ENCODE measurements around the gene CD83.

Gene CD83

DNA sequence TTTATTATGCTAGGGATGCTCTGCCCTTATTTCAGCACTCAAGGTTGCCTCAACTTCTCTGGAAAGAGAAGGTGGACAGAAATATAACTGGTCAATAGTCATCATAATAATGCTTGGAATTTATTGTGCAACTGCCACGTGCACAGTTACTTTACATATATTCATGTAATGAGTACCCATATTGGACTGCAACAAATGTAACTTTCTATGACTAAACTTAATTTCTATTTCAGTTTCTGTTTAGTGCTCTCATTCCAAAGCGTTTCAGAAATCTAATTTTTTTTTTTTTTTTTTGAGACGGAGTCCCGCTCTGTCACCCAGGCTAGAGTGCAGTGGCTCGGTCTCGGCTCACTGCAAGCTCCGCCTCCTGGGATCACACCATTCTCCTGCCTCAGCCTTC, 28.3 kb upstream of the CD83 start:
- H3K4me1 ChIP-seq (ENCODE audit: control insufficient read depth in 2 of 2, insufficient read depth in 2 of 2, low read length in 2 of 2): no peaks in the 10 kb centered on the region
- no peak overlapping the region for H3K27ac ChIP-seq (ENCODE audit: low read depth in 2 of 2, low read length in 2 of 2)
- no peaks in the 10 kb centered on the region for H3K9me3 ChIP-seq (ENCODE audit: control insufficient read depth in 2 of 2, low read length in 2 of 2)
- H3K27me3 ChIP-seq (ENCODE audit: control insufficient read depth in 2 of 2, insufficient read depth in 2 of 2, low read length in 2 of 2): no peaks in the 10 kb centered on the region
- H3K36me3 ChIP-seq (ENCODE audit: control insufficient read depth in 2 of 2, insufficient read depth in 2 of 2, low read length in 2 of 2): no peaks in the 10 kb centered on the region
- no peak overlapping the region for H3K4me3 ChIP-seq (ENCODE audit: low read length in 2 of 2)
- no peak overlapping the region for H3K9ac ChIP-seq (ENCODE audit: low read depth in 1 of 2, low read length in 2 of 2)

DNA sequence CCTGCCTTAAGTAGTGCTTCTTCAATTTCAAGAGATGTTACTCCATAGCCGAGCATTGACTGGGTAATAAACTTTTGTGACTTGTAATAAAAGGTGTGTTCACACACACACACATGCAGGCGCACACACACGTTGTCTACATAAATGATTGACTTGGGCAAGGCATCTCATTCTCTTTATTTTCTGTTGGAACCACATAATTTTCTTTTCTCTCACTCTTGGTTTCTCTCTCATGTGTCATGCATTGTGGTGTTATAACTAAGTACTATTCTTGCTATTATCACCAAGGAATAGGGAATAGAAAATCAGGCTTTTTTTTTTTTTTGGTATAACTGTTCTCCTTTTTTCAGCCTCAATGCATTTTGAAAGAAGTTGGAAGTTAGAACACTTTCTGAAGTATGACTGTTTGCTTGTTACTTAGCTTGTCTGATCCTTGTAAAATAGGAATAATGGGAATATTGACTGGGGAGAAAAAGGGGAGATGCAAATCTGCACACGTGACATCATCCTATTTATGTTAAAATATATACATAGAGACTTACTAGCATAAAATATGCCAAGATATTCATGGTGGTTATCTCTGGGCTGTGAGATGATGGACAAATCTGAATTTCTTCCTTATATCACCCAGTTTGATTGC, 26.1 kb upstream of the CD83 start:
- Histone ChIP-seq H3K27me3 (ENCODE audit: control insufficient read depth in 2 of 2, insufficient read depth in 2 of 2, low read length in 2 of 2) (no peaks in the 10 kb centered on the region), H3K9ac (ENCODE audit: low read depth in 1 of 2, low read length in 2 of 2) (no peak overlapping the region), H3K4me1 (ENCODE audit: control insufficient read depth in 2 of 2, insufficient read depth in 2 of 2, low read length in 2 of 2) (no peaks in the 10 kb centered on the region), H3K27ac (ENCODE audit: low read depth in 2 of 2, low read length in 2 of 2) (no peak overlapping the region), H3K9me3 (ENCODE audit: control insufficient read depth in 2 of 2, low read length in 2 of 2) (no peaks in the 10 kb centered on the region), H3K4me3 (ENCODE audit: low read length in 2 of 2) (no peak overlapping the region), H3K36me3 (ENCODE audit: control insufficient read depth in 2 of 2, insufficient read depth in 2 of 2, low read length in 2 of 2) (no peaks in the 10 kb centered on the region)

DNA sequence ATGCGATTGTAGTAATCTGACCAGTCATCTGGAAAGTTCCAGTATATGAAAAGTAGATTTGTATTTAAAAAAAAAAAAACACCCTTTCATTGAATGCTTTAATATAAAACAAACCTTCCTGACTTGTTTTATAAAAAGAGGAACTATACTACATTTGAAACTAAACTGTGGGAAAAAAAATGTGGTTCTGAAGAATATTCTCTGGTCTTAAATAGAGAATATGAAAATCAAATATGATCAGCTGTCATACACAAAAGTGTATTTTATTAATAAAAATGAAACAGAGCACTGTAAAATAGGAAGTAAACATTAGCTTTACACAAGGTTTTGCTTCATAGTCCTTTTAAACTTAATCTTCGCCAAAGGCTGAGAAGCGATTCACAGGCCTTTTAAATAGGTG, 25.3 kb upstream of the CD83 start:
- no peaks in the 10 kb centered on the region for H3K36me3 ChIP-seq (ENCODE audit: control insufficient read depth in 2 of 2, insufficient read depth in 2 of 2, low read length in 2 of 2)
- H3K27me3 ChIP-seq (ENCODE audit: control insufficient read depth in 2 of 2, insufficient read depth in 2 of 2, low read length in 2 of 2): no peaks in the 10 kb centered on the region
- no peak overlapping the region for H3K9ac ChIP-seq (ENCODE audit: low read depth in 1 of 2, low read length in 2 of 2)
- H3K9me3 ChIP-seq (ENCODE audit: control insufficient read depth in 2 of 2, low read length in 2 of 2): no peaks in the 10 kb centered on the region
- no peak overlapping the region for H3K27ac ChIP-seq (ENCODE audit: low read depth in 2 of 2, low read length in 2 of 2)
- H3K4me1 ChIP-seq (ENCODE audit: control insufficient read depth in 2 of 2, insufficient read depth in 2 of 2, low read length in 2 of 2): no peaks in the 10 kb centered on the region
- H3K4me3 ChIP-seq (ENCODE audit: low read length in 2 of 2): no peak overlapping the region

DNA sequence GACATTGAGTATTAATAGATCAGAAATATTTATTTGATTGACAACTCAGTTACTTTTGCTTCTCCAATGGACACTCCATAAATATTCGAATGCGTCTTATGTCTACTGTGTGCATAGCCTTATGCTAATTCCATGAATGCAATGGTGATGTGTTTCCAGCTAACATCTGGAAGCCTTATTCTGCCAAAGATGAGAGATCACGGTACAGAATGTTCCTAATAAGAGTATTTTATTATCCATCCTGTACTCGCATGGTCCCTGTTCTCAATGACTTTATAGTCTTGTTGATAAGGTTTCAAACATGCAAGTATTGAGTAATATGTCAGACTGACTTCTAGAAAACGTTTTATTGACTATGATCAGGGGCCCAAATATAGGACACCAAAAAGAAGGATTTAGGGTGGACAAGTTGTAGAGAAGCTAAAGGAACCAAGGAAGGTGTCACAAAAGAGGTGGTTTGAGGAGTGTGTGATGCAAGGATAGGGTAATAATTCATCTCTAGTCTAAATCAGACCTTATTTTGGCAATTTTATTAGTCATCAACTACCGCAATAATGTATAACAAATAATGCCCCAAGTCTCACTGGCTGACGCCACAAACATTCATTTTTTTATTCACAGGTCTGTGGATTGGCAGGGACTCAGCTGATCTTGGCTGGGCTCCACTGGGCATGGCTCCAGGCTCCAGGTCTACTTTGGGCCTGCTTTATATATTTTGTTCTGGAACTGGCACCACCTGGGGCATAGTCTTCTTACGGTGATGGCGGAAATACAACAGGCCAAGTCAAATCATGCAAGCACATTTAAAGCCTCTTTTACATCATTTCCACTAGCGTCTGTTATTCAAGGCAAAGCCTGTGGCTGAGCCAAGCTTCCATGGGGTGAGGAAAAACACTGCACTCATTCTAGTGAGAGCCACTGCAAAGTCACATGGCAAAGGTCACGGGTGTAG, 24.5 kb upstream of the CD83 start:
- Histone ChIP-seq H3K9ac (ENCODE audit: low read depth in 1 of 2, low read length in 2 of 2) (no peak overlapping the region), H3K4me1 (ENCODE audit: control insufficient read depth in 2 of 2, insufficient read depth in 2 of 2, low read length in 2 of 2) (no peaks in the 10 kb centered on the region), H3K4me3 (ENCODE audit: low read length in 2 of 2) (no peak overlapping the region), H3K27me3 (ENCODE audit: control insufficient read depth in 2 of 2, insufficient read depth in 2 of 2, low read length in 2 of 2) (no peaks in the 10 kb centered on the region), H3K9me3 (ENCODE audit: control insufficient read depth in 2 of 2, low read length in 2 of 2) (no peaks in the 10 kb centered on the region), H3K27ac (ENCODE audit: low read depth in 2 of 2, low read length in 2 of 2) (peak overlapping the region in 1 of 2 donors; percentile 60), H3K36me3 (ENCODE audit: control insufficient read depth in 2 of 2, insufficient read depth in 2 of 2, low read length in 2 of 2) (no peaks in the 10 kb centered on the region)

DNA sequence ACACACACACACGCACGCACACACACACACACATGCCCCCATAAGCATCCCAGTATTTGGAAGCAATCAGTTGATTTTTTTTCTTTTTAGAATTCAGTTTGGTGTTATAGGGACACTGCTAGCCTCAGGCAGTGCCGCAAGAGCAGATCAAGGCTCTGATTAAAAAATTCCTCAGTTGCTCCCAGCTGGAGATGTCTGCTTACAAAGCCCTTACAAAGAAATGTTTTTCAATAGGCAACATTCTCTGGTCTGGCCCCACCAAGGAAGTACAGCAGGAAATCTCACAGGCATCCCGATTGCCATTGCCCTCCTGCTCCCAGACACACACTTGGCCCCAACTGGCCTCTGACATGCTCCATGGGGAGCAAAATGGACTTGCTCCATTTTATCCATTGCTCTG, 22.9 kb upstream of the CD83 start:
- H3K27ac ChIP-seq (ENCODE audit: low read depth in 2 of 2, low read length in 2 of 2): peak overlapping the region in 1 of 2 donors; percentile 60

DNA sequence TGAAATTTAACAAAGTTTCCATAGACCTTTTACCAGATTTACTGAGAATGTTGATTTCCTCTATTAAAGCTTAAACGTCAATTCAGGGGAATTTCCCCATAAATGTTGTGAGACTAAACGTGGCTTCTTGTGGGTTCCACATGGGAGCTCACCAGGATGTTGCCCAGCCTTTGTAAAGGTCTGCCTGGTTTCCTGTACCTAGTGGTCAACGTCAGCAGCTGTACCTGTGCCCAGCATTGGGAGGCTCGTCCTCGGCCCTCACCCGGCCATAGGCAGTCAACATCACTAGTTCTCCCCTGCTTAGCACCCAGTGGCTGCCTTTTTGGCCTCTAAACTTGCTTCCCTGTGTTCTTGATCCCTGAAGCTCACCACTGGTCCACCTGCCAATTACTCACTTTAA, 22.1 kb upstream of the CD83 start:
- Histone ChIP-seq H3K9ac (ENCODE audit: low read depth in 1 of 2, low read length in 2 of 2) (no peak overlapping the region), H3K4me3 (ENCODE audit: low read length in 2 of 2) (no peak overlapping the region), H3K27ac (ENCODE audit: low read depth in 2 of 2, low read length in 2 of 2) (peak overlapping the region in 1 of 2 donors; percentile 60), H3K4me1 (ENCODE audit: control insufficient read depth in 2 of 2, insufficient read depth in 2 of 2, low read length in 2 of 2) (no peaks in the 10 kb centered on the region), H3K27me3 (ENCODE audit: control insufficient read depth in 2 of 2, insufficient read depth in 2 of 2, low read length in 2 of 2) (no peaks in the 10 kb centered on the region), H3K9me3 (ENCODE audit: control insufficient read depth in 2 of 2, low read length in 2 of 2) (no peaks in the 10 kb centered on the region), H3K36me3 (ENCODE audit: control insufficient read depth in 2 of 2, insufficient read depth in 2 of 2, low read length in 2 of 2) (no peaks in the 10 kb centered on the region)

More for the DNA sequence above, 22.9 kb upstream of the CD83 start:
- no peak overlapping the region for H3K4me3 ChIP-seq (ENCODE audit: low read length in 2 of 2)
- no peaks in the 10 kb centered on the region for H3K36me3 ChIP-seq (ENCODE audit: control insufficient read depth in 2 of 2, insufficient read depth in 2 of 2, low read length in 2 of 2)
- H3K27me3 ChIP-seq (ENCODE audit: control insufficient read depth in 2 of 2, insufficient read depth in 2 of 2, low read length in 2 of 2): no peaks in the 10 kb centered on the region
- no peaks in the 10 kb centered on the region for H3K9me3 ChIP-seq (ENCODE audit: control insufficient read depth in 2 of 2, low read length in 2 of 2)
- H3K4me1 ChIP-seq (ENCODE audit: control insufficient read depth in 2 of 2, insufficient read depth in 2 of 2, low read length in 2 of 2): no peaks in the 10 kb centered on the region
- no peak overlapping the region for H3K9ac ChIP-seq (ENCODE audit: low read depth in 1 of 2, low read length in 2 of 2)

DNA sequence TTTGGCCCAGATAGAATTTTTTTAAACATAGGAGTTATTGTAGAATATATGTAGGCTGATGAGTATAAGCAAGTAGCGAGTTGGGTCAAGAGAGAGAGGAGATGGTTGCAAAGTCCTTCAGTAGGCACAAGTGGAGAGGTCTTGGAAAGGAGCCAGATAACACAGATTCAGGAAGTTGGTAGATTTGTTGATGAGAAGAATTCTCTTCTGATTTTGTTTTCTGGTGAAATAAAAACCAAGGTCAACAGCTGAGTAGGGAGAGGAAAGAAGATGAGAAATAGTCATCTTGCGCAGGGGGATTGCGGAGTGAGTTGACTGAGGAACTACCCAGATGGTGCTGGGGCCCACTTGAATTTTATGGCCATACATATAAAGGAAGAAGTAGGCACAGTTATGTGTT, 17.4 kb upstream of the CD83 start:
- no peak overlapping the region for H3K9ac ChIP-seq (ENCODE audit: low read depth in 1 of 2, low read length in 2 of 2)
- H3K36me3 ChIP-seq (ENCODE audit: control insufficient read depth in 2 of 2, insufficient read depth in 2 of 2, low read length in 2 of 2): no peaks in the 10 kb centered on the region
- no peak overlapping the region for H3K4me3 ChIP-seq (ENCODE audit: low read length in 2 of 2)
- H3K27ac ChIP-seq (ENCODE audit: low read depth in 2 of 2, low read length in 2 of 2): no peak overlapping the region
- H3K4me1 ChIP-seq (ENCODE audit: control insufficient read depth in 2 of 2, insufficient read depth in 2 of 2, low read length in 2 of 2): no peaks in the 10 kb centered on the region
- H3K27me3 ChIP-seq (ENCODE audit: control insufficient read depth in 2 of 2, insufficient read depth in 2 of 2, low read length in 2 of 2): peaks cover 3 to 6% of the 10 kb centered on the region in 2 donors
- H3K9me3 ChIP-seq (ENCODE audit: control insufficient read depth in 2 of 2, low read length in 2 of 2): no peaks in the 10 kb centered on the region

DNA sequence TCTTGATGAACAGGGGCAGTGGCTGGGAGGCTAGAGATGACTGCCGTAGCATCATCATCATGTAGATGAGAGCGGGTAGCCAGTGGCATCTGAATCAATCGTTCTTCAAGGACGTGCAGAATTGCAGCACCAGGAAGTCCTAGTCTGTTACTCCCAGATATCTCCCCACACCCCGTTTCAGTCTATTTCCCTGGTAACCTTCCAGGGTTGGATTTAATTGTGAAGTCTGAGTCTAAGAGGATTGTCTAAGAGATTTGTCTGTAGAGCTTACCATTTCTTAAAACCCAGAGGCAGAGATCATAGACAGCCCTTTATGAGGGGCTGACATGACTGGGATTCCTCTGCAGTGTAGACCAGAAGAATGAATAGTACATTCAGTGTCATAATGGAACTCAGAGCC, 16.6 kb upstream of the CD83 start:
- Histone ChIP-seq H3K4me1 (ENCODE audit: control insufficient read depth in 2 of 2, insufficient read depth in 2 of 2, low read length in 2 of 2) (no peaks in the 10 kb centered on the region), H3K27me3 (ENCODE audit: control insufficient read depth in 2 of 2, insufficient read depth in 2 of 2, low read length in 2 of 2) (peaks cover 3 to 7% of the 10 kb centered on the region in 2 donors), H3K9ac (ENCODE audit: low read depth in 1 of 2, low read length in 2 of 2) (no peak overlapping the region), H3K9me3 (ENCODE audit: control insufficient read depth in 2 of 2, low read length in 2 of 2) (no peaks in the 10 kb centered on the region), H3K27ac (ENCODE audit: low read depth in 2 of 2, low read length in 2 of 2) (no peak overlapping the region), H3K4me3 (ENCODE audit: low read length in 2 of 2) (no peak overlapping the region), H3K36me3 (ENCODE audit: control insufficient read depth in 2 of 2, insufficient read depth in 2 of 2, low read length in 2 of 2) (no peaks in the 10 kb centered on the region)

DNA sequence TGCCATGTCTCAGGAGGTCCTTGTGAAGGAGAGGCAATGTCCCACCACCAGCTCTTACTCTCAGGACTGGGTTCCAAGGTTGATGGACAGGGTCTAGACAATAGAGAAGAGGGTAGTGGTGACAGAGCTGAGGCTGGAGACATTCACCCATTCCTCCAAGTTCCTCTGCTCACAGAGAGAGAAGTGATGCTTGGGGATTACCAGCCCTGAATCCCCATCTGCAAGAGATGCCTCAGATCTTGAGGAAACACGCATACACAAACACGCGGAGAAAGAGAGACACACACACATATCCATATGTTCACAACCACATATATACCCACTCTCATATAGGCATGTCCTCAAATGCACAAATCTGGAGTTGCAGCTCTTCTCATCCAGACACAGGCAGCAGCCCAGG, 15.2 kb upstream of the CD83 start:
- H3K9me3 ChIP-seq (ENCODE audit: control insufficient read depth in 2 of 2, low read length in 2 of 2): peaks cover 4 to 8% of the 10 kb centered on the region in 2 donors
- no peak overlapping the region for H3K27ac ChIP-seq (ENCODE audit: low read depth in 2 of 2, low read length in 2 of 2)
- H3K27me3 ChIP-seq (ENCODE audit: control insufficient read depth in 2 of 2, insufficient read depth in 2 of 2, low read length in 2 of 2): peaks cover 3 to 7% of the 10 kb centered on the region in 2 donors
- H3K4me3 ChIP-seq (ENCODE audit: low read length in 2 of 2): no peak overlapping the region
- no peak overlapping the region for H3K9ac ChIP-seq (ENCODE audit: low read depth in 1 of 2, low read length in 2 of 2)
- no peaks in the 10 kb centered on the region for H3K36me3 ChIP-seq (ENCODE audit: control insufficient read depth in 2 of 2, insufficient read depth in 2 of 2, low read length in 2 of 2)
- no peaks in the 10 kb centered on the region for H3K4me1 ChIP-seq (ENCODE audit: control insufficient read depth in 2 of 2, insufficient read depth in 2 of 2, low read length in 2 of 2)

DNA sequence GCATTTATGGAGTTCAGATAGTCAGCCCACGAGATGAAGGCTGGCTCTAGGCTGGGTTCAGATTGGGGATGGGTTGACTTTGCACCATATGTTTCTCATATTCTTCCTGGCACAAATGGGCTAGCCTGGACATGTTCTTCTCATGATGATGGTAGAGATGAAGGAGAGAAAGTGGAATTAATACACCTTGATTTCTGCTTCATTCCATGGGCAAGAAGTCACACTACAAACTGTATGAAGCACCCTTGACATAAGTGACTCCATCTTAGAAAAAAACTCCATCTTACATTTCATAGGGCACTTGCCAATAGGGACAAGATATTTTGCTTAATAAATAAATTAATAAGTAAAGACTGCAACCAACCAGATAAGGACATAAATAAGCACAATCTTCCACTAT, 12.0 kb upstream of the CD83 start:
- H3K27me3 ChIP-seq (ENCODE audit: control insufficient read depth in 2 of 2, insufficient read depth in 2 of 2, low read length in 2 of 2): peaks cover 3 to 7% of the 10 kb centered on the region in 2 donors
- peaks cover 6 to 11% of the 10 kb centered on the region in 2 donors for H3K9me3 ChIP-seq (ENCODE audit: control insufficient read depth in 2 of 2, low read length in 2 of 2)
- H3K9ac ChIP-seq (ENCODE audit: low read depth in 1 of 2, low read length in 2 of 2): no peak overlapping the region
- H3K4me3 ChIP-seq (ENCODE audit: low read length in 2 of 2): no peak overlapping the region
- H3K27ac ChIP-seq (ENCODE audit: low read depth in 2 of 2, low read length in 2 of 2): no peak overlapping the region
- H3K36me3 ChIP-seq (ENCODE audit: control insufficient read depth in 2 of 2, insufficient read depth in 2 of 2, low read length in 2 of 2): no peaks in the 10 kb centered on the region
- H3K4me1 ChIP-seq (ENCODE audit: control insufficient read depth in 2 of 2, insufficient read depth in 2 of 2, low read length in 2 of 2): peaks cover 0 to 5% of the 10 kb centered on the region in 2 donors

Measured in mucosa of rectum (tissue), 2 donors.